IMR-90 (cell line): Measurements from ENCODE around the gene TEPSIN. TPM values are rescaled to one million over a fixed set of nuclear protein-coding genes. Genes with fewer than 3 reads are reported as not detected.
A peak's percentile ranks its signal among the peaks of the same experiment; 100 is the strongest.

Experiments
- ATAC-seq: fragments of 200-7000 bp; cut with Tn5 transposase; 2 replicates; pipeline ENCODE4 v1.9.1; 2020; ENCODE audit warnings: low read depth, mild to moderate bottlenecking, moderate library complexity
- BruUV-seq: library from RNA; stranded (reverse); fragments of 400-500 nt; replicated peaks from 2 replicates; lab custom pipeline; 2021; lab: Mats Ljungman, UMichigan
- CTCF ChIA-PET: fragments of 300-600 bp; formaldehyde crosslinking; extraction: SDS; loops from one replicate; lab custom pipeline; 2021; ENCODE audit warnings: antibody characterized with exemption; lab: Yijun Ruan, JAX
- POLR2A ChIA-PET: fragments of 300-600 bp; sonication (Branson Sonifier 250); formaldehyde crosslinking; loops from one replicate; lab custom pipeline; 2022; ENCODE audit warnings: antibody characterized with exemption; ENCODE audit not compliant: unreplicated experiment; lab: Charles Lee
- DNase-seq: peaks from one replicate; pipeline ENCODE4 v3.0.0; 2013
- H2AFZ ChIP-seq: replicated peaks from 2 replicates; pipeline ENCODE3; 2013; ENCODE audit warnings: low read length, mild to moderate bottlenecking; ENCODE audit not compliant: poor library complexity
- H2AK5ac ChIP-seq: 2 replicates; pipeline ENCODE4 v1.6.1; 2013; ENCODE audit warnings: low read depth, low read length, inconsistent platforms
- H2AK9ac ChIP-seq: replicated peaks from 2 replicates; pipeline ENCODE3; 2013; ENCODE audit warnings: mild to moderate bottlenecking, low read depth, low read length, moderate library complexity; ENCODE audit not compliant: poor library complexity
- H2BK120ac ChIP-seq: 2 replicates; pipeline ENCODE4 v1.6.1; 2013; ENCODE audit warnings: low read depth, low read length, inconsistent platforms
- H2BK15ac ChIP-seq: 3 replicates; pipeline ENCODE4 v1.6.1; 2013; ENCODE audit warnings: low read depth, low read length, inconsistent platforms
- H2BK20ac ChIP-seq: 2 replicates; pipeline ENCODE4 v1.6.1; 2013; ENCODE audit warnings: low read depth, mild to moderate bottlenecking, inconsistent platforms, low read length, moderate library complexity
- H2BK5ac ChIP-seq: 2 replicates; pipeline ENCODE4 v1.6.1; 2013; ENCODE audit warnings: mild to moderate bottlenecking, low read depth, low read length, inconsistent platforms; ENCODE audit not compliant: poor library complexity, severe bottlenecking
- H3K14ac ChIP-seq: replicated peaks from 2 replicates; pipeline ENCODE4 v1.6.1; 2013; ENCODE audit warnings: low read depth, low read length, inconsistent platforms
- H3K18ac ChIP-seq: 2 replicates; pipeline ENCODE4 v1.6.1; 2013; ENCODE audit warnings: low read depth, low read length, control low read depth
- H3K23ac ChIP-seq: 2 replicates; pipeline ENCODE4 v1.6.1; 2013; ENCODE audit warnings: low read depth, low read length, inconsistent platforms
- H3K27ac ChIP-seq: 2 replicates; pipeline ENCODE4 v1.5.1; 2013; ENCODE audit warnings: mild to moderate bottlenecking, control low read depth, low read length; ENCODE audit not compliant: insufficient read depth
- H3K27me3 ChIP-seq: 2 replicates; pipeline ENCODE4 v1.6.1; 2013; ENCODE audit warnings: low read length; ENCODE audit not compliant: control insufficient read depth, insufficient read depth
- H3K36me3 ChIP-seq: 2 replicates; pipeline ENCODE4 v1.6.1; 2013; ENCODE audit warnings: low read length, mixed read lengths; ENCODE audit not compliant: control insufficient read depth, insufficient read depth
- H3K4ac ChIP-seq: 2 replicates; pipeline ENCODE4 v1.6.1; 2013; ENCODE audit warnings: low read depth, low read length, inconsistent platforms
- H3K4me1 ChIP-seq: 2 replicates; pipeline ENCODE4 v1.6.1; 2013; ENCODE audit warnings: low read length, mixed read lengths; ENCODE audit not compliant: control insufficient read depth, insufficient read depth
- H3K4me2 ChIP-seq: 2 replicates; pipeline ENCODE4 v1.6.1; 2013; ENCODE audit warnings: low read depth, mild to moderate bottlenecking, control low read depth, low read length, moderate library complexity
- H3K4me3 ChIP-seq: 2 replicates; pipeline ENCODE4 v1.5.1; 2013; ENCODE audit warnings: low read depth, mild to moderate bottlenecking, control low read depth, low read length, moderate library complexity; ENCODE audit not compliant: insufficient read depth
- H3K56ac ChIP-seq: 2 replicates; pipeline ENCODE4 v1.6.1; 2013; ENCODE audit warnings: low read length, inconsistent platforms; ENCODE audit not compliant: insufficient read depth; ENCODE audit errors: extremely low read depth
- H3K79me1 ChIP-seq, 2 experiments: 2 replicates each; pipeline ENCODE4 v1.6.1; 2013; ENCODE audit warnings: low read length in 2 of 2, inconsistent platforms in 1 of 2, low read depth in 1 of 2
- H3K9ac ChIP-seq: 2 replicates; pipeline ENCODE4 v1.6.1; 2013; ENCODE audit warnings: low read depth, low read length, control low read depth
- H3K9me1 ChIP-seq: 2 replicates; pipeline ENCODE4 v1.6.1; 2013; ENCODE audit warnings: low read length, inconsistent platforms; ENCODE audit not compliant: insufficient read depth
- H3K9me3 ChIP-seq: 2 replicates; pipeline ENCODE4 v1.6.1; 2013; ENCODE audit warnings: low read length; ENCODE audit not compliant: control insufficient read depth, insufficient read depth
- H4K20me1 ChIP-seq: 2 replicates; pipeline ENCODE4 v1.6.1; 2013; ENCODE audit warnings: low read length, inconsistent platforms; ENCODE audit not compliant: insufficient read depth
- H4K5ac ChIP-seq: 2 replicates; pipeline ENCODE4 v1.6.1; 2013; ENCODE audit warnings: mild to moderate bottlenecking, low read depth, low read length, control low read depth
- H4K8ac ChIP-seq, 2 experiments: 2 replicates each; pipeline ENCODE4 v1.6.1; 2013; ENCODE audit warnings: low read depth in 2 of 2, low read length in 2 of 2, control low read depth in 1 of 2, inconsistent platforms in 1 of 2
- H4K91ac ChIP-seq: 2 replicates; pipeline ENCODE4 v1.6.1; 2013; ENCODE audit warnings: low read depth, low read length, inconsistent platforms; ENCODE audit not compliant: insufficient read depth
- BHLHE40 ChIP-seq: fragments of 150-350 bp; IDR thresholded peaks from 2 replicates; pipeline ENCODE4 v1.6.1; 2016; ENCODE audit warnings: mild to moderate bottlenecking, low read depth, low read length
- CEBPB ChIP-seq: IDR thresholded peaks from 2 replicates; pipeline ENCODE4 v1.6.1; 2012; ENCODE audit warnings: low read depth, low read length, improper control_type of control experiment
- CHD1 ChIP-seq: IDR thresholded peaks from 2 replicates; pipeline ENCODE4 v1.6.1; 2012; ENCODE audit warnings: low read depth, low read length, improper control_type of control experiment
- ELK1 ChIP-seq: fragments of 150-350 bp; IDR thresholded peaks from 2 replicates; pipeline ENCODE4 v1.6.1; 2016; ENCODE audit warnings: low read depth, mild to moderate bottlenecking, low read length, moderate library complexity, borderline replicate concordance
- FOS ChIP-seq: fragments of 150-350 bp; IDR thresholded peaks from 2 replicates; pipeline ENCODE4 v1.6.1; 2016; ENCODE audit warnings: low read depth, low read length
- MAFK ChIP-seq: IDR thresholded peaks from 2 replicates; pipeline ENCODE4 v1.6.1; 2012; ENCODE audit warnings: low read depth, low read length, improper control_type of control experiment
- MAZ ChIP-seq: IDR thresholded peaks from 2 replicates; pipeline ENCODE4 v1.6.1; 2012; ENCODE audit warnings: low read depth, mild to moderate bottlenecking, low read length, improper control_type of control experiment, moderate library complexity, borderline replicate concordance
- MXI1 ChIP-seq: IDR thresholded peaks from 2 replicates; pipeline ENCODE4 v1.6.1; 2012; ENCODE audit warnings: low read depth, mild to moderate bottlenecking, low read length, moderate library complexity, borderline replicate concordance
- NFE2L2 ChIP-seq: fragments of 150-350 bp; IDR thresholded peaks from 2 replicates; pipeline ENCODE4 v1.6.1; 2016; ENCODE audit warnings: low read depth, mild to moderate bottlenecking, low read length
- POLR2A ChIP-seq: IDR thresholded peaks from 2 replicates; pipeline ENCODE4 v1.6.1; 2012; ENCODE audit warnings: mild to moderate bottlenecking, low read depth, low read length
- RAD21 ChIP-seq: IDR thresholded peaks from 2 replicates; pipeline ENCODE4 v1.6.1; 2012; ENCODE audit warnings: low read length, improper control_type of control experiment
- RCOR1 ChIP-seq: IDR thresholded peaks from 2 replicates; pipeline ENCODE4 v1.6.1; 2012; ENCODE audit warnings: mild to moderate bottlenecking, low read length, improper control_type of control experiment; ENCODE audit not compliant: insufficient replicate concordance
- RFX5 ChIP-seq: IDR thresholded peaks from 2 replicates; pipeline ENCODE4 v1.8.0; 2012; ENCODE audit warnings: low read depth, mild to moderate bottlenecking, low read length, moderate library complexity
- SMC3 ChIP-seq: fragments of 150-350 bp; IDR thresholded peaks from 2 replicates; pipeline ENCODE4 v1.6.1; 2016; ENCODE audit warnings: low read depth, mild to moderate bottlenecking, antibody characterized with exemption, low read length, moderate library complexity
- USF2 ChIP-seq: fragments of 150-350 bp; IDR thresholded peaks from 2 replicates; pipeline ENCODE4 v1.6.1; 2017; ENCODE audit warnings: mild to moderate bottlenecking, antibody characterized with exemption, low read length, low read depth
- whole genome bisulfite sequencing, 2 experiments: methylation state at CpG; one replicate each; pipeline versions ENCODE4 v1.1.5 to v1.1.7; 2013; ENCODE audit warnings: missing lambda C conversion rate in 2 of 2; ENCODE audit not compliant: insufficient read length in 1 of 2; ENCODE audit errors: extremely low coverage in 2 of 2; 5-methylcytosine and 5-hydroxymethylcytosine counted together
- dilution Hi-C: fragments of 300-500 bp; cut with HindIII; formaldehyde crosslinking; loops from one replicate; pipeline ENCODE4 v1.14.3; 2018; ENCODE audit warnings: low sequenced_read_pairs; ENCODE audit not compliant: unreplicated experiment
- in situ Hi-C: fragments of 300-500 bp; cut with MboI; formaldehyde crosslinking; loops from 3 replicates; pipeline ENCODE4 v1.14.3; 2019; ENCODE audit warnings: low sequenced_read_pairs, inconsistent platforms, mixed read lengths
- intact Hi-C: fragments of 100-400 bp; cut with micrococcal nuclease; formaldehyde crosslinking; loops from 2 replicates; pipeline ENCODE4 v1.10.0; 2022
- polyA plus RNA-seq, 3 experiments: library from polyadenylated mRNA; depleted of rRNA; stranded (reverse); fragments of >200 nt; gene quantifications; 2 replicates each; pipeline ENCODE4 v1.2.3, GENCODE V29; 2012; ENCODE audit warnings: low replicate concordance in 1 of 3
- total RNA-seq: library from RNA; depleted of rRNA; stranded (reverse); fragments of >200 nt; gene quantifications from 2 replicates; pipeline ENCODE4 v1.2.3, GENCODE V29; 2012
- TF ChIP-seq, protein P1 (sequence below): conservative IDR thresholded peaks from 2 replicates; pipeline ENCODE4 v1.5.1; 2012; ENCODE audit warnings: mild to moderate bottlenecking, low read depth, low read length, improper control_type of control experiment

Gene TEPSIN
- total and polyA plus RNA-seq, 2 of the 4 experiments (the other 2 are of a cell fraction) = 3.2 to 28.1 TPM

- Histone ChIP-seq H2BK15ac (no peak overlapping the region), H2AK5ac (no peak overlapping the region), H4K5ac (no peak overlapping the region), H3K27ac (no peak overlapping the region), H3K36me3 (no peaks in the 10 kb centered on the region), H3K9me1 (0 out of 2 replicates have a peak, but pooled peaks cover 6% of the 10 kb centered on the region), H2BK5ac (no peak overlapping the region), H3K27me3 (no peaks in the 10 kb centered on the region), H3K4me3 (no peak overlapping the region), H2BK20ac (no peak overlapping the region), H3K9ac (no peak overlapping the region), H3K4me2 (no peak overlapping the region), H2BK120ac (no peak overlapping the region), H3K56ac (no peak overlapping the region), H3K4ac (no peak overlapping the region), H4K91ac (no peak overlapping the region), H4K8ac (no peak overlapping the region), H3K14ac (no peak overlapping the region), H2AFZ (peak overlapping the region; percentile 32), H3K4me1 (no peaks in the 10 kb centered on the region), H2AK9ac (no peak overlapping the region), H3K23ac (no peak overlapping the region), H4K20me1 (no peaks in the 10 kb centered on the region; the same call in 1 of the 2 replicates), H3K79me1 (peaks cover 0 to 6% of the 10 kb centered on the region in 2 experiments; a peak in 1 of 4 replicates), H3K18ac (no peak overlapping the region), H3K9me3 (no peaks in the 10 kb centered on the region)
- ChIA-PET CTCF (no interaction called here), POLR2A (no interaction called here)
- in situ Hi-C loops (no loop called here), dilution Hi-C loops (no loop called here), intact Hi-C loops (no loop called here)
- DNase-seq (no peak), ATAC-seq (no peak)
- BruUV-seq = no TSS peak
- TF ChIP-seq RAD21 (no peak), USF2 (no peak), SMC3 (no peak), MAZ (no peak), BHLHE40 (no peak), RFX5 (no peak), FOS (no peak), NFE2L2 (no peak), CHD1 (no peak), RCOR1 (no peak), POLR2A (no peak), ELK1 (no peak), CEBPB (no peak), MAFK (no peak), MXI1 (no peak)
- TF ChIP-seq, protein P1, sequence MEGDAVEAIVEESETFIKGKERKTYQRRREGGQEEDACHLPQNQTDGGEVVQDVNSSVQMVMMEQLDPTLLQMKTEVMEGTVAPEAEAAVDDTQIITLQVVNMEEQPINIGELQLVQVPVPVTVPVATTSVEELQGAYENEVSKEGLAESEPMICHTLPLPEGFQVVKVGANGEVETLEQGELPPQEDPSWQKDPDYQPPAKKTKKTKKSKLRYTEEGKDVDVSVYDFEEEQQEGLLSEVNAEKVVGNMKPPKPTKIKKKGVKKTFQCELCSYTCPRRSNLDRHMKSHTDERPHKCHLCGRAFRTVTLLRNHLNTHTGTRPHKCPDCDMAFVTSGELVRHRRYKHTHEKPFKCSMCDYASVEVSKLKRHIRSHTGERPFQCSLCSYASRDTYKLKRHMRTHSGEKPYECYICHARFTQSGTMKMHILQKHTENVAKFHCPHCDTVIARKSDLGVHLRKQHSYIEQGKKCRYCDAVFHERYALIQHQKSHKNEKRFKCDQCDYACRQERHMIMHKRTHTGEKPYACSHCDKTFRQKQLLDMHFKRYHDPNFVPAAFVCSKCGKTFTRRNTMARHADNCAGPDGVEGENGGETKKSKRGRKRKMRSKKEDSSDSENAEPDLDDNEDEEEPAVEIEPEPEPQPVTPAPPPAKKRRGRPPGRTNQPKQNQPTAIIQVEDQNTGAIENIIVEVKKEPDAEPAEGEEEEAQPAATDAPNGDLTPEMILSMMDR = no peak
- WGBS, 2 experiments = 96% methylated on average over 4 of the region's 9 CpGs; no CpG with 5 or more reads in 1 of the 2 experiments
Observed at GRCh38 chr17:81212365-81212764, 26.5 kb downstream of the TEPSIN start.
